Jurkat, Clone E6-1 (cell line): ENCODE data around the gene ZBTB49.

Experiments used
- DNase-seq: peaks from one replicate; pipeline ENCODE4 v3.0.0-alpha.2; 2011; ENCODE audit warnings: low read depth, low spot score
- H3K4me3 ChIP-seq: 2 replicates; pipeline ENCODE4 v1.5.1; 2011; ENCODE audit warnings: mild to moderate bottlenecking, low read length, control low read depth, moderate library complexity

The ZBTB49 gene

GRCh38 chr4:4320951-4321714 is 31.1 kb downstream of the ZBTB49 start:
- no peak overlapping the region for H3K4me3 ChIP-seq
- no peak for DNase-seq

DNA sequence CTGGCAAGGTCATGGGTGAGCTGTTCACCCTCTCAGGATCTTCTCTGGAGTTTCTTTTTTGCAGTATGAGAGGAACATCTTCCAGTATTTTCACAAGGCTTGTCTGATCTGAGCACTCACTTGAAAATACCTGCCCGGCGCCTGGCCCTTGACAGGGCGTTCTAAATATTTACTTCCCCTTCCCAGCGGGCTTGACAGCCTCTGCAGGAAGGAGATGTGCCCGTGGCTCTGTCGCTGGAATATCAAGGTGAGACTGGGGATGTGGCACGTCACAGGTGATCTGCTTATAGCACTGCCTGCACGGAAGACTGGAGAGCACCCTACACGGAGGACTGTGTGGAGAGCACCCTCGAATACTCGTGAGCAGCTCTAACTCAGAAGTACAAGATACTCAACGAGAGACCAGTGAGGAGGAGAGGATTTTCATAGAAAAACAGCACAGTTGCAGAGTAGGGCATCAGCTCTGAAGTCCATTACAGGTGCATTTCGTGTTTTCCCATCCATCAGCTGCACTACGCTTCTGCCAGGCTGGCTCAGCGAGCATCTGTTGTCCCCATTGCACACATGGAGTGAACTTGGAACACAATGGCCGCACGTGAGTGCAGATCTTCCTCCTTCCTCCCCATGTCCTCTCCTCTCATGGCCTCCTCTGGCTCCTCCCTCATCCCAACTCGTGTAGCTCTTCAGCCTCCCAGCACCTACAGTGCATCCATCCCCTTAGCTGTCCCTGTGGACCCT is 32.1 kb downstream of the ZBTB49 start:
- H3K4me3 ChIP-seq: no peak overlapping the region
- no peak for DNase-seq

DNA sequence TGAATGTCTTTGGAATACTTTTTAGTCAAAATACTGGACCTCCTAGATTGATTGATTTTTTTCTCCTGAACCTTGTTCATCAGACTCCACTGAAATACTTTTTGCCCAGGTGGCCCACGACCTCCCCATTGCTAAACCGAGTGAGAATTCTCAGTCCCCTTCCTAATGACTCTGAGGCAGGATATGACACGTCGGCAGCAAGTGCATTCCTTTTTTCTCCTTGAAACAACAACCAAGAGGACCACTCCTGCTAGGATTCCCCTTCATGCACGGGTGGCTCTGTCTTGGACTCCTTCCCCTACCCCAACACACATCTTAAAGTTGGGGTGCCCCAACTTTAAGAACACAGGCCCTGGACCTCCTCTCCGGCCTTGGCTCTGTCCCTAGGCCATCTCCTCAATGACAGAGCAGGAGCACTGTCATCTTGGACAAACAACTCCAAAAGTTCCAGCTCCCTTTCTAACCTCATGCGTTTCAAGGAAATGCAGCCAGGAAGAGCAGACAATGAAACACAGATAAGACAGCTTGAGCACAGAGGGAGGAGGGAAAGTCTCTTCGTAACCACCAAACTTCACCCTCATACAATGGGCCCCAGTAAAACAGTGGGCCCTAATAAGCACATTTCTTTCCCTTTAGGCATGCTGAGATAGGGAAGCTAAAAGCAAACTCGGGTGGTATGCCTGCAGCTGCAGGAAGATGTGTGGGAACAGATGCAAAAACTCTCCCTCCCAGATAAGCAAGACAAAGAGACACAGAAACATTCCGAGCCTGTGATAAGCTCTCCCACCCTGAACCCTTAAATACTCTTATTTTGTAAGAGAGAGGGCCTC is 33.9 kb downstream of the ZBTB49 start:
- DNase-seq: no peak
- no peak overlapping the region for H3K4me3 ChIP-seq

DNA sequence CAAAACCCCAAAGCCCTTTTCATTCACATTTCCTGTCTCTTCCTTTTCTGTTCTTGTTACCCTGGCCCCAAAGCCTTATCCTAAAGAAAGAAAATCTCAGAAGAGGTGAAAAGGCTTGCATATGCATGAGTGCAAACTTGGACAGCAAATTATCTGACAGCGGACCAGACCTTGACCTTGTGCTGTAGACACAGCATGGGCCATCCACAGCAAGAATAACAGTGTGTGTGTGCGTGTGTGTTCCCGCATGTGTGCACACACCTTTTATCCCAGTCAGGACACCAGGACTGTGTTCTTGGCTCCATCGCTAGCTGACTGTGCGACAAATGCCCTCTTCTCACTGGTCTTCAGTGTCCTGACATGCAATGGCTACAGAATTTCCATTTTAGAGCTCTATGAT is 35.3 kb downstream of the ZBTB49 start:
- DNase-seq: no peak
- no peak overlapping the region for H3K4me3 ChIP-seq

- no peak for DNase-seq
- no peak overlapping the region for H3K4me3 ChIP-seq
Measured at GRCh38 chr4:4326166-4326565, 36.1 kb downstream of the ZBTB49 start.

DNA sequence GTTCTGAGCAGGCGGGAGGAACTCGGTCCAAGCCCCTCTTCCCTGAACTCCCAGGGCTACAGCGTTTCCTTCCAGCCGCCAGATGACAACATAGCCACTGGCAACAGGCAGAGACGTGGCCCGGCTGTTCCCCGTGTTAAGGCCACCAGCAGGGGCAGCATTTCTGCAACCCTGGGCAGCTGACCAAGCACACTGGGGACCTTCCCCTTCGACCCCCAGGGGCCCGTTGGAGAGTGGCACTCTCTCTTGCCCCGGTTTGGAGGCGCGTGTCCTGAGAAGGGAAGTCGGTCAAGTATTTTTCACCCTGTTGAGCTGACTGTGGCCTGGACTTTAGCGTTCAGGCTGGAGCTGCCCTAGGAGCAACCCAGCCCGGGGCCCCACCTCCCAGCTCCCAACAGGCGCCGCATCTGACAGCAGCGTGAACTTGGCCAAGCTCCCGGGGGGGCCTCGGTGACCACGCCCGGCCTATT is 37.6 kb downstream of the ZBTB49 start:
- DNase-seq: no peak
- no peak overlapping the region for H3K4me3 ChIP-seq

DNA sequence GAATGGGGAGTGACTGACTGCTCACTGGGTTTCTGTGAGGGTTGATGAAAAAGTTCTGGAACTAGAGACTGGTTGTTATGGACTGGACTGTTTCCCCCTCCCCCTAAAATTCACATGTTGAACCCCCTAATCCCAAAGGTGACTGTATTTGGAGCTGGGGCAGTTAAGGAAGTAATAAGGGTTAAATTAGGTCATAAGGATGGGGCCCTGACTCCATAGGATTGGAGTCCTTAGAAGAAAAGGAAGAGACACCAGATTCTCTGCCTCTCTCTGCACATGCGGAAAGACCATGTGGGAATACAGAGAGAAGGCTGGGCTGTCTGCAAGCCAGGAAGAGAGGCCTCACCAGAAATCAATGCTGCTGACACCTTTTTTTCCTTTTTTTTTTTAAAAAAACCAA is 38.2 kb downstream of the ZBTB49 start:
- DNase-seq: no peak
- no peak overlapping the region for H3K4me3 ChIP-seq

DNA sequence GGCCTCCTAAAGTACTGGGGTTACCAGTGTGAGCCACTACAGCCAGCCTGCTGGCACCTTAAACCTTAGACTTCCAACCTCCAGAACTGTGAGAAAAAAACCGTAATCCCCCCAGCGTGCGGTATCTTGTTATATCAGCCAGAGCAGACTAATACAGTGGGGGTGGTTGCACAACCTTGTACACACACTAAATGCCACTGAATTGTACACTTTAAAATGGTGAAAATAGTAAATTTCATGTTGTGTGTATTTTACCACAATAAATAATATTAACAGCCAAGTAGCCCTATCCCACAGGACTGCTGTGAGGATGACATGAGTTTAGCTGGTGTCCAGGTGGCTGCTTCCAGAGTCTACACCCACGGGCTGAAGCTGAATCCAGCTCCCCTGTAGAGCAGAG is 38.8 kb downstream of the ZBTB49 start:
- DNase-seq: no peak
- no peak overlapping the region for H3K4me3 ChIP-seq

- no peak overlapping the region for H3K4me3 ChIP-seq
- no peak for DNase-seq
Measured at GRCh38 chr4:4329496-4329895, 39.4 kb downstream of the ZBTB49 start.

DNA sequence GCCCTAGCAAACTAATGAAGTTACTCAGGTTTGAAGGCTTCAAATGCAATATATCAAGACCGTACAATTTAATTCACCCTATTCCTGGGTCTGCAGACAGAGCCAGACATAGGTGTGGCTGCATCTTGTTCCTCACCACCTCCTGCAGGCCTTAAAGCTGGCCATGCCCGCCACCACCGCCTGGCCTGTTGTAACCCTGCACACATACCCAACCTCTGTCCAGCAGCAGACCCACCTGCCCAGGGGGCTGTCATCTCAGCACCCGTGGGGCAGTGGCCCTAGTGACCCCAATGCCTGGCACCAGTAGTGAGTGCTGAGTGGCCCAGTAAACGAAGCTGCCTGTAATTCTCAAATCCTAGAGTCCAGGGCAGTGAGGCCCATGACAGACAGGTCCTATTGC is 40.7 kb downstream of the ZBTB49 start:
- H3K4me3 ChIP-seq: no peak overlapping the region
- DNase-seq: no peak

DNA sequence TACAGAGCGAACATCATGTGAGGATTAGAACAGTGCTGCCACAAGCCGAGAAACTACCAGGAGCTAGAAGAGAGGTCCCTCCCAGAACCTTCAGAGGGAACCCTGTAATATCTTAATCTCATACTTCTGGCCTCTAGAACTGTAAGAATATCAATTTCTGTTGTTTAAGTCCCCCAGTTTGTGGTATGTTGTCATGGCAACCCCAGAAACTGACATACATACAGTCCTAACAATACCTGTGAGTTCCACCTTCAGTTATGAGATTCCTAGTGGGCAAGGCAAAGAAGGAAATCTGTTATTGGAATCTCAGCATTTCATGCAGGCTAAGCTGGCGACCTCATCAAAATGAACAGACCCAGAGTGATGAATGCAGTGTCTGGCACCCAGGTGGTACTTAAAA is 42.5 kb downstream of the ZBTB49 start:
- no peak overlapping the region for H3K4me3 ChIP-seq
- no peak for DNase-seq

DNA sequence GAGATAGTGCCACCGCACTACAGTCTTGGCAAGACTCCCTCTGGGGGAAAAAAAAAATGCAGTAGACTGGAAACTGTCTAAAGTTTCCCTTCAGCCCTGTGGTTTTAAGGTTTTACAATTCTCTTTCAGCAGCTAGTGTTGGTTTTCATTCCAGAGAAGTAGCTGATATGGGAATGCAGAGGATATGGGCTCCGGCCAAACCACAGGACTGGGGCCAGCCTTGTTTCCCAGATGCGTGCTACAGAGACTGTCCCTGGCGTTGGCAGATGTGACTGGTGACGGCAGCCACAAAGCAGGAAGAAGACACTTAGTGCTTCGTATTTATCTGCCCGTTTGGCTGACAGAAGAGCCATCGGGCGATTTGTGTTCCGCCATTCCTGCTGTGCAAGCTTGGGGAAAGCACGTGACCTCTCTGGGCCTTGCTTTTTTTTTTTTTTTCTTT is 43.2 kb downstream of the ZBTB49 start:
- H3K4me3 ChIP-seq: no peak overlapping the region
- no peak for DNase-seq

- peak; percentile 71 for DNase-seq
- H3K4me3 ChIP-seq: peak overlapping the region; percentile 20
Measured at GRCh38 chr4:4334798-4335520, 44.9 kb downstream of the ZBTB49 start.

- no peak for DNase-seq
Measured at GRCh38 chr4:4338210-4339001, 48.4 kb downstream of the ZBTB49 start.

GRCh38 chr4:4339504-4340085 is 49.5 kb downstream of the ZBTB49 start:
- H3K4me3 ChIP-seq: no peak overlapping the region
- no peak for DNase-seq

More at GRCh38 chr4:4338210-4339001, 48.4 kb downstream of the ZBTB49 start:
- no peak overlapping the region for H3K4me3 ChIP-seq

DNA sequence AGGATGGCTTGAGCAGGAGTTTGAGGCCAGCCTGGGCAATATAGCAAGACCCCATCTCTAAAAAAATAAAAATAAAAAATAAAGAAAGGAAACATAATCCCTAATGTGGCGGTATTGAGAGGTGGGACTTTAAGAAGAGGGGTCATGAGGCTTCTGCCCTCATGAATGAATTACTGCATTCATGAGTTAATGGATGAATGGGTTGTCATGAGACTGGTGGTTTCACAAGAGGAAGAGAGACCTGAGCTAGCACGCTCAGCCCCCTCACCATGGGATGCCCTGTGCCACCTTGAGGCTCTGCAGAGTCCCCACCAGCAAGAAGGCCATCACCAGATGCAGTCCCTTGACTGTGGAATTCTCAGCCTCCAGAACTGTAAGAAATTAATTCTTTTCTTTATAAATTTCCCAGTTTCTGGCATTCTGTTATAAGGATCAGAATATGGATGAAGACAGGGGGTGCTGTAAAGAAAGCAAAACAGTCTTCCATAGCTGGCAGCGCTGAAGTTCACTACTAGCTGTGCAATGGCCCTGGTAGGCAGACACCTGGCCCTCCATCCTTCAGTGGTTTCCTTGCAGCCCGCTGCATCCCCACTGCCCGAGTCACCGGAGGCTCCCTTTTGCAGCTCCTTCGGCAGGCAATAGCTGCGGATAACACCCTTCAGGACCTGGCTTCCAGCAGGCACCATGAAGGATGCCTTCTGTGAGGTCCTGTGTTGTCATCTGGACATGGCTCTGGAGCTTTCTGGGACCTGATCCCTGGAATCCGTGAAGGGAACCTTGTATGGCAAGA is 52.0 kb downstream of the ZBTB49 start:
- no peak overlapping the region for H3K4me3 ChIP-seq
- no peak for DNase-seq

GRCh38 chr4:4343038-4343437 is 53.0 kb downstream of the ZBTB49 start:
- DNase-seq: no peak
- no peak overlapping the region for H3K4me3 ChIP-seq
